HL-60 (cell line): Measurements from ENCODE around the gene TBC1D23.

Experiments
- CTCF ChIP-seq: IDR thresholded peaks from one replicate; pipeline ENCODE4 v1.5.1; 2011; ENCODE audit warnings: low read length, control low read depth, inconsistent platforms; ENCODE audit not compliant: insufficient read depth
- TF ChIP-seq, protein P1 (sequence below): IDR thresholded peaks from 2 replicates; pipeline ENCODE4 v1.6.1; 2012; ENCODE audit warnings: low read depth; ENCODE audit not compliant: insufficient replicate concordance

- no peak for TF ChIP-seq CTCF
- TF ChIP-seq, protein P1, sequence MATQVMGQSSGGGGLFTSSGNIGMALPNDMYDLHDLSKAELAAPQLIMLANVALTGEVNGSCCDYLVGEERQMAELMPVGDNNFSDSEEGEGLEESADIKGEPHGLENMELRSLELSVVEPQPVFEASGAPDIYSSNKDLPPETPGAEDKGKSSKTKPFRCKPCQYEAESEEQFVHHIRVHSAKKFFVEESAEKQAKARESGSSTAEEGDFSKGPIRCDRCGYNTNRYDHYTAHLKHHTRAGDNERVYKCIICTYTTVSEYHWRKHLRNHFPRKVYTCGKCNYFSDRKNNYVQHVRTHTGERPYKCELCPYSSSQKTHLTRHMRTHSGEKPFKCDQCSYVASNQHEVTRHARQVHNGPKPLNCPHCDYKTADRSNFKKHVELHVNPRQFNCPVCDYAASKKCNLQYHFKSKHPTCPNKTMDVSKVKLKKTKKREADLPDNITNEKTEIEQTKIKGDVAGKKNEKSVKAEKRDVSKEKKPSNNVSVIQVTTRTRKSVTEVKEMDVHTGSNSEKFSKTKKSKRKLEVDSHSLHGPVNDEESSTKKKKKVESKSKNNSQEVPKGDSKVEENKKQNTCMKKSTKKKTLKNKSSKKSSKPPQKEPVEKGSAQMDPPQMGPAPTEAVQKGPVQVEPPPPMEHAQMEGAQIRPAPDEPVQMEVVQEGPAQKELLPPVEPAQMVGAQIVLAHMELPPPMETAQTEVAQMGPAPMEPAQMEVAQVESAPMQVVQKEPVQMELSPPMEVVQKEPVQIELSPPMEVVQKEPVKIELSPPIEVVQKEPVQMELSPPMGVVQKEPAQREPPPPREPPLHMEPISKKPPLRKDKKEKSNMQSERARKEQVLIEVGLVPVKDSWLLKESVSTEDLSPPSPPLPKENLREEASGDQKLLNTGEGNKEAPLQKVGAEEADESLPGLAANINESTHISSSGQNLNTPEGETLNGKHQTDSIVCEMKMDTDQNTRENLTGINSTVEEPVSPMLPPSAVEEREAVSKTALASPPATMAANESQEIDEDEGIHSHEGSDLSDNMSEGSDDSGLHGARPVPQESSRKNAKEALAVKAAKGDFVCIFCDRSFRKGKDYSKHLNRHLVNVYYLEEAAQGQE, result peak; percentile 59
Observed at GRCh38 chr3:100260685-100261484, at the start of gene TBC1D23.
